Hematopoietic multipotent progenitor cell (in vitro differentiated cells): ENCODE measurements around the gene MICALL2. TPM values are rescaled to one million over a fixed set of nuclear protein-coding genes. Genes with fewer than 3 reads are reported as not detected.

ENCODE experiments used
- DNase-seq, 3 donors: peaks; one replicate each; pipeline ENCODE4 v3.0.0-alpha.2; 2011 to 2015; ENCODE audit warnings: low read depth in 2 of 3, low spot score in 2 of 3
- total RNA-seq: library from RNA; depleted of rRNA; stranded (reverse); fragments of >200 nt; gene quantifications from one replicate; pipeline ENCODE4 v1.2.3, GENCODE V29; 2012

The MICALL2 gene
- total RNA-seq, 1 donor: 8.1 TPM

DNA sequence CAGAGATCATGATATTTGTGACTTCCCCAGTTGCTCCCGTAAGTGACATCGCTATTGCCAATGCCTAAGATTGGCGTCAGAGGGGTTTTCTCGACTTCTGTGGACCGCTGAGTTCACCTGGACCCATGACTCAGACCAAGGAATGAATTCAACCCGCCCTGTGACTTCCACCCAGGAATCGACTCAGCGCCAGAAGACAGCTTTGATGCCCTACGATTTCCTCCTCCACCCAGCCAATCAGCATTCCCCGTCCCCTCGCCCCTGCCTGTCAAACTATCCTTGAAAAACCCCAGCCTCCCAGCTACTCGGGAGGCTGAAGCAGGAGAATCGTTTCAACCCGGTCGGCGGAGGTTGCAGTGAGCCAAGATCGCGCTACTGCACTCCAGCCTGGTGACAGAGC is 58.3 kb downstream of the MICALL2 start:
- DNase-seq: no peak

DNA sequence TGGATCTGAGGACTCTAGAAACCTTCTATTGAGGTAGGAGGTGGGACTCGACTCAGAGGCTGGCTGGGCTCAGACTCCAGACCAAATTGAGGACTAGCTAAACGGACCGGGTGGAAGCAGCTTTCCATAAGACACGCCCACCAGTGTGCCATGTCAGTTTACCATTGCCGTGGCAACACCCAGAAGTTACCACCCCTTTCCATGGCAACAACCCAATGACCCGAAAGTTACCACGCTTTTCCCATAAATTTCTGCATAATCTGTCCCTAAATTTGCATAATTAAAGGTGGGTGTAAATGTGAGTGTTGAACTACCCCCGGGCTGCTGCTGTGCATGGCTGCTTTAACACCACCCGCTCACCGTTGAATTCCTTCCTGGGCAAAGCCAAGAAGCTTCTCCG is 58.9 kb downstream of the MICALL2 start:
- DNase-seq: no peak

DNA sequence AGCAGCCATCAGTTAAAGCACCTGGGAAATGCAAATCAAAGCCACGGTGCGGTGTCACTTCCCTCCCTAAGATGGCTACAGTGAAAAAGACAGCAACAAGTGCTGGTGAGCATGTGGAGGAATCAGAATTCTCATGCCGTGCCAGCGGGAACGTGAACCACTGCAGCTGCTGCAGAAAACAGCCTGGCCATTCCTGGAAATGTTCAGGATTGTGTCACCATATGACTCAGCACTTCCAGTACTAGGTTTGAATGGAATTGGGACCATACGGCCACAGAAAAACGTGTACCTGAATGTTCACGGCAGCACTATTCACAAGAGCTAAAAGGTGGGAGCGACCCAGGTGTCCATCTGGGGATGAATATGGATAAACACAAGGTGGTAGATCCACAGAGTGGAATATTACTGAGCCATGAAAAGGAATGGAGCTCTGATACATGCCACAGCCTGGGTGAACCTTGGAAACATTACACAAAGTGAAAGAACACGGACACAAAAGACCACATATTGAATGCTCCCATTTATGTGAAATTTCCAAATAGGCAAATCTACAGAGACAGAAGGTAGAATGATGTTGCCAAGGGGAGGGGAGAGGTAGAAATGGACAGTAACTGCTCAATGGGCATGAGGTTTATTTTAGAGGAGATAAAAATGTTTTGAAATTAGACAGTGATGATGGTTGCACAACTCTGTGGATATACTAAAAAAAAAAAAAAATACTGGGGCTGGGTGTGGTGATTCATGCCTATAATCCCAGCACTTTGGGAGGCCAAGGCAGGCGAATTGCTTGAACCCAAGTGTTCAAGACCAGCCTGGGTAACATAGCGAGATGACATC is 61.6 kb downstream of the MICALL2 start:
- no peak for DNase-seq

DNA sequence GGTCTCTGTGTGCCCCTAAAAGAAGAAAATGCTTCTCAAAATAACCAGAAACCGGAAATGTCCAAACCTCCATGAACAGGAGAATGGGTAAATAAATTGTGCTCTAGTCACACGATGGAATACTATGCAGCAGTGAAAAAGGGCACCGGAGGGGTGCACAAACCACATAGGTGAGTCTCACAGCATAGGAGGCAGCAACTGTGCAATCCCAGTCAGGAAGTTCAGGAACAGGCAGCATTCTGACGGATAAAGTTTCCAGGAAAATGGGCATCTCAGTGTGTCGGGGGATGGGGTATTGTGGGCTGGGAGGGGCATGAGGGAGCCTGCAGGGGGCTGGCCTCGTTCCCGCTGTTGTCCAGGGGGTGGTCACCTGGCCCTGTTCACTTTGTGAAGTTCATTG is 63.1 kb downstream of the MICALL2 start:
- DNase-seq: no peak

DNA sequence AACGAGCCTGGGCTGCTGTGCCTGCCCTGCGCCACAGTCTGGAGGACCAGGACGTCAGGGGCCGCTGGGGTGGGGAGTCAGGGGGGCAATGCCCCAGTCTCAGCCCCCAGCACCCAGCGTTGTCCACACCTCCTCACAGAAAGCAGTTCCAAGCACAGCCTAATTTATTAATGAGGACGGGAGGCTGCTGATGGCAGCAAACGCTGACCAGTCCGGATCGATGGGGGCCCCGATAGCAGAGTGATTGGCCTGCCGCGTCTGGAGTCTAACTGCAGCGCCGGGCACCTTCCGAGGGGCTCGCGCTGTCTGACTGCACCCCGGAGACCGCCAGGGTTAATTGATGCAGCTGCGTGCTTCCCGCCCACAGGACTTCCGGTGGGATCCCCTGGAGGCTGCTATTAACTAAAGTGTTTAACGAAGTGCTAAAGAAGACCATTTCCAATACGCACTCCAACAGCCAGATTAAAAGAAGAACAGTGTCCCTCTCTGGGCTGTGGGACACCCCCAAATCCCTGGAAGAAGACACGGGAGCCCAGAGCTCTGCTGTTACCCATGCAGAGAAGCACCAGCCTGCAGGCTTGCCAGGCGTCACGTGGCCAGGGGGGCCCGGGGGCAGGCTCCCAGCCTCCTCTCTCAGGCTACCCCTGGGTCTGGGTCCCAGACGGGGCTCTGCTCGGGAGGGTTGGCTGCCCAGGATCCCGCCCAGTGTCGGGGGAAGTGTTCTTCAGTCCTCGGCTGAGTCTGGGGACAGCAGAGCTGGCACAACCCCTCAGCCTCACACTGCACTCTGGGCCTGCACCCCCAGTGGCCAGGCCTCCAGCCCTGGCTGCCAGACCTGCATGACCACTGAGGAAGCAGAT is 63.8 kb downstream of the MICALL2 start:
- DNase-seq: no peak

DNA sequence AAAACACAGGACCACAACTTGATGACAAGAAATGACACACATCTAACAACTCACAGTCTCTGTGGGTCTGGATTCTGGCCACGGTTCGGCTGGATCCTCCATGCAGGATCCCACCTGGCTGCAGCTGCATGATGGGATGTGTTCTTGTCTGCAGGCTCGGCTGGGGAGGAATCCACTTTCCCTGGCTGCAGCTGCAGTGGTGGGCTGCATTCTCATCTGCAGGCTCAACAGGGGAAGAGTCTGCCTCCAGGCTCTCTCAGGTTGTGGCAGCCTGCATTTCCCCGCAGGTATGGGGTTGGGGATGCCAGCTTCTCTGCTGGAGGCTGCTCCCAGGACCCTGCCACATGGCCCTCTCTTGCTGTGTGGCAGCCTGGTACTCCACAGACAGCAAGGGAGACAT is 64.9 kb downstream of the MICALL2 start:
- DNase-seq: no peak

DNA sequence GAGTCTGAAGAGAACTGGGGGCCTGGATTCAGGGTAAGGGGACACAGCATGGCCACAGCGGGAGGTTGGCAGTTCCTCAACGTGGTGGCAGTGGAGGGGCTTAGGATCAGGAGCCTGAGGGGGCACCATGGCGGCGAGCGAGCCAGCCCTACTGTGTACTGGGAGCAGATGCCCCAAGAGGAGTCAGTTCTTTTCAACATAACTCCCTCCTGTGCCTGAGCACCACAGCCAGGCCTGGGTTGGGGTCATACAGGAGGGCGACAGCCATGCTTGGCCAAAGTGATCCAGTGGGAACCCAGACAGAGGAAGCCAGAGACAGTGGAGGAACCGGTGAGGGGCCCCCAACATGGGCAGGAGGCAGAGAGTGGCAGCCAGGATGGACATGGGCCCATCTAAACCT is 65.8 kb downstream of the MICALL2 start:
- no peak for DNase-seq

DNA sequence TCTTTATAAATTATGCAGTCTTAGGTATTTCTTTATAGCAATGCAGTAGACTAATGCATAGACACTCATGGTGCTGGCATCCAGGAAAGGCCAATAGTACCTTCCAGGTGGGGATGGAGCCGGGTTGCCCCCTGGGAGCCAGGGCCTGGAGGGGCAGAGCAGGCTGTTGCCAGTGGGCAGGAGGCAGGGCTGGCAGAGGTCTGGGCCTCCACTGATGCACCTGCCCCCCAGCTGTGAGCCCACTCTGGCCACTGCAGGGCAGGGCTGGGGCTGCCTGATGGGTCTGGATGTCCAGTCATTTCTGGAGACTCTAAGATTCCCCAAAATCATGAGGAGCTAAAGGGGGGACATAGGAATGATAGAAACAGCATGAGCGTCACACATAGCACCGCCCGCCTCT is 66.7 kb downstream of the MICALL2 start:
- DNase-seq: no peak

DNA sequence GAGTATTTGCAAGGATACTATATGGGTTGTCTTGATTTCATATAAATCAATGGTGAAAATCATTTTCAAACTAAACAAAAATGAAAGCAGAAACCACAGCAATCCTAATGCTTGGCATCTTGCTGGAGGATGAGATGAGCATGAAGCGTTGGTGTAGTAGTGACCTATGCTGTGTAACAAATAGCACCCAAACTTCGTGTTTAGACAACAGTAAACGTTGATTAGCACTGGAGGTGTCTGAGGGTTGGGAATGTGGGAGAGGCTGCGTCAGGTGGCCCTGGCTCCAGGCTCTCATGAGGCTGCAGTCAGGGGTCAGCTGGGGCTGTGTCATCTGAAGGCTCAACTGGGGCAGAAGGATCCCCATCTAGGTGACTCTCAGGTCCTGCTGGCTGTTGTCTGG is 67.8 kb downstream of the MICALL2 start:
- DNase-seq: no peak

DNA sequence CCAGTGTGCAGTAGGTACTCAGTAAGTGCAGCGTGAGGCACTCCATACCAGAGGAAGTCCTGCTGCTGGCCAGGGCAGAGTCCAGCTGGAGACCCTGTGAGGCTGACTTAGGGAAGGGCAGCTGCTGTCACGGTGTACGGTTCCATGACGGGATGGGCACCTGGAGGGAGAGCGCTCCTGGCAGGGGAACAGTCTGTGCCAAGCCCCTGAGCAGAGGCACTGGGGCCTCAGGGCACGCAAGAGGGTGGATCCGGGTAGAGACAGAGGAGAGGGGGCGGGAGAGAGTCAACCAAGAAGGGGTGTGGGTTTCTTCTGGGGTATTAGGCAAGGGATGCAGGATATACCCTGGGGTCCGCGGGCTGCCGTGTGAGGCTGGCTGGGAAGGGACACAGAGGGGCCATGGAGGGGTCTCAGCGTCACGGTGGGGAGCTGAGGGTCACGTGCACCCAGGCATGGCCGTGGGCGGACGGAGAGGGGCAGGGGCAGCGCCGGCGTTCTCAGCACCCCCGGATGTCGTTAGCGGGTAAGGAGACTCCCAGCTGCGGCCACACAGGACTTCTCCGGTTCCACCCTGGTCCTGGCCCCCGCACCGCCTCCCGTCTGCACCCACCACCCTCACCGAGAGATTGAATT is 70.5 kb downstream of the MICALL2 start:
- DNase-seq: no peak

DNA sequence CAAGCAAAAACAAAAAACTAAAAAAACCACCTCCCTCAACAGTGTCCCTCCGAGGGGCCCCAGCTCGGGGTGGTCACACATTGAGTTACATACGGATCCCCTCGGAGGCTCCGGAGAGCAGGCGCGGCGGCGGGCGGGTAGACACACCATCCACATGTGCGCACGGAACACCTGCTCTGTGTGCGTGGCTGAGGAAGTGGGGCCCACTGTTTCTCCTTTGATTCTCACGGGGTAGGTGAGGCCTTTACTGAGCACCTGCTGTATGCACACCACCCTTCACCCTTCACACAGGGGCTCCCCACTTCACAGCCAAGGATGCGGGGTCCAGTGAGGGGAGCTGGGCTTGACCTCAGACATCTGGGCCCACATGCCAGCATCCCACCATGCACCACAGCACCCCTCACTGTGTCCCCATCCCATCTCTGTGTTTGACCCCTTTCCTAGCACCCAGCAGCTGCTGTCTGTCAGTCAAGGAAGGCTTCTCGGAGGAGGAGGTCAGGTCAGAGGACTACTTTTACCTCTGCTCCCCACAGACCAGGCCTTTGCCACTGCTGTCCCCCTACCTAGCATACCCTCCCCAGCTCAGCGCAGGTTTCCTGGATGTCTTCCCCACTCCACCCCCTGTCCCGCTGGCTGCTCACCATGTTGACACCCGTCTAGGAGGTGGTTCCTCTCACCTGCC is 71.1 kb downstream of the MICALL2 start:
- no peak for DNase-seq

DNA sequence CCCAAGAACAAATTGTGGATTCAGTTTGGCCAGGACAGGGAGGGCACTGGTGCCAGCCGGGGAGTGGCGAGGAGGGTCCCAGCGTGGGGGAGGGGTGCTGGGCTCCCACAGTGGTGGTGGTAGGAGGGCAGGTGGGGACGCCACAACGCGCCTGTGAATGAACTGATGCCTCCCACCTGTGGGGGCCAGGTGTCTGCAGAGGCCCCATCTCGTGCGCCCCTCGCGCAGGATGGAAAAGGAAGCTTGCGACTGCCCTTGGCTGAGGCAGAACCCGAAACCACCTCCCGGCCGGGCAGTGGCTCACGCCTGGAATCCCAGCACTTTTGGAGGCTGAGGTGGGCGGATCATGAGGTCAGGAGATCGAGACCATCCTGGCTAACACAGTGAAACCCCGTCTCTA is 72.0 kb downstream of the MICALL2 start:
- no peak for DNase-seq

DNA sequence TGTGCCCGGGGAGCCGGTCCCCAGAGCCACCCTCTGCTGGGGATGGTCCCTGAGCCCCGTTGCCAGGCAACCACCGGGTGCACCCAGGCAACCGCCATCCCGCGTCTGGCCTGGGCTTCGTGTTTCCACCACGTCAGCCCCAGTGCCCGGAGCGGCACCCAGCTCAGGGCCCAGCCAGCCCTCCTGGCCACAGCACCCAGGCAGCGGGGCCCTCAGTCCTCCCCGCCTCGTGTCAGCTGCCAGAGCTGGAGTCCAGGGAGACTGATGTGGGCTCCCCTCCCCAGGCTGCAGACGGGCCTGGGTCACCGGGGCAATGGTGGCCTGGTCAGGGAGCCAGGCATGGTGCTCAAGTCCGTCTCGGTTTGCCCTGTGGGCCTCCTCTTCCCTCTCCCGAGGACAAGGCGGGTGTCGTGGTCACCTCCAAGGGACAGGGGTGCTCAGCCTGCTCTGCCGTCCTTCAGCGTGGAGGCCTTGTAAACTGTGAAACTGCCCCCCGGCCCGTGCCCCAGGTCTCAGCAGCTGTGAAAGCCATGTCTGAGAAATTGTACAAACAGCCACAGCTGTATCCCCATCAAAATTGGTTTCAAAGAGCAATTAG is 72.5 kb downstream of the MICALL2 start:
- DNase-seq: no peak

DNA sequence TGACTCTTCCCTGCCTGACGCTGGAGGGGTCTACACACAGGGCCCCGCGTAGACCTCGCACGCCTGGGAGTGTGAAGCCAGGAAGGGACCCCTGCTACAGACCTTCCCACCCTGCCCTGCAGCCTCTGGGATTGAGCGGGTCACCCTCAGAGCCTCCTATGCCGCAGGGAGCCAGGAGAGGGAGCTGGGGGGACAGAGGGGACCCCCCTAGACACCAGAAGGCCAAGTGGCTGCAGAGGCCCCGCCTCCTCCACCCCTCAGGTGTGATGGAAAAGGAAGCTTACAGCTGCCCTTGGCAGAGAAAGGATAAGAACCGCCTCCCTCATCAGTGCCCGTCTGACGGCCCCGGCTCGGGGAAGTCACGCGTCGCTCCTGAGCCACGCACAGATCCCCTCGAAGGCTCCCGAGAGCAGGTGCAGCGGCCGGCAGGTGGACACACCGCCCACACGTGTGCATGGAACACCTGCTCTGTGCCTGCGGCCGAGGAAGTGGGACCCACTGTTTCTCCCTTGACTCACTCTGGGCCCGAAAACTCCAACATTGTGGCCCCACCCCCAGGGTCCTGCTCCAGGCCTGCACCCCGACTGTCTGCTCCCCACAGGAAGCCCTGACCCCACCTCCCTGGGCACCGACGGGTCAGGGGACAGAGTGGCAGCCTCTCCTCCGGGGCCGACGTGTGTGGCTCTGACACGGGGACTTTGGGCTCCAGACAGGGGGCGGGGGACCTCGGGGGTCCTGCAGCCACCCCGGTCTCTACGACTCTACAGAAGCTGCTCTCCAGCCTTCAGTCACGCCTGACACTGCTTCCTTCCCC is 73.3 kb downstream of the MICALL2 start:
- no peak for DNase-seq

DNA sequence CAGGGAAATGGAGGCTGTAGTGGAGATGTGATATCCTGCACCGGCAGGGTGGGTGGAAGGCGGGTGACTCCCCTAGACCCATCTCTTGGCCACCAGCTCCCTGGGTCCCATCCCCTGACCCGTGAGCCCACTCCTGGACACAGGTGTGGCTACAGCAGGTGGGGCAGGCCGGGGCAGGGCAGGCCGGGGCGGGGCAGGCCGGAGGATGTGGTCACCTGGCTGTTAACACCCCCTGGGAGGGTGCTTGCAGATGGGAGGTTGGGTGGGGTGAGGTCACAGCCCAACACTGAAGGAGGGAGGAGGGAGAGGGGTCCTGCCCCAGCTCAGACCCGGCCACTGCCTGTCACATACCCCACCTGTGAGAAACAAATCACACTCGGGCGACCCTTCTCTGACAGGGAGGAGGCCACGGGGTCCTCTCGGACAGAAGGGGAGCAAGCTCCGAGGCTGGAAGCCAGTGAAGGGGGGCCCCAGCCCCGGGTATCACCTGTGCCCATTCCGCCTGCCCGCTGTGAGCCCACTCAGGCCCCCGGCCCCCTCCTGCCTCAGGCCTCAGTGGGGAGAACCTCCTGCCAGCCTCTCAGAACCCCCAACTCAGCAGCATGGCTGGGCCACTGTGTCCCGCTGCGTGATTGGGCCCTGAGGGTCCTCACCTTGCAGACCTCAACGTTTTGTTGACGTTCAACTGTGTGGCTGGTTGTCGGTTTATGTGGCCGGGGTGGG is 74.0 kb downstream of the MICALL2 start:
- no peak for DNase-seq
